Measurements from ENCODE around the gene AKR1B15.

DNA sequence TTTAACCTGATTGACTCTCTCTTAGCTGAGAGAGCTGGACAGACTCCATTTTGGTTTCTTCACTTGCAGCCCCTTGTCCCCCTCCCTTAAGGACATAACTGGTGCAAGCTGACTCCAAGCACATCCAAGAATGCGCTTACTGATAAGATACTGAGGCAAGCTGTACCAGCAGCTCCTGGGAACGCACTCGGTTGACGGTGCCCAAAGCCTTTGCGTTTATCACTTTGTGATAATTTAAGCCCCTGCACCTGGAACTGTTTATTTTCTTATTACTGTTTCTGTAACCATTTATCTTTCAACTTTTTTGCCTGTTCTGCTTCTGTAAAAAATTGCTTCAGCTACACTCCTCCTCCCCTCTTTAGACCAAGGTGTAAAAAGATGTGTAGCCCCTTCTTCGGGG is 8.5 kb downstream of the AKR1B15 start:
- TF ChIP-seq, protein P1, sequence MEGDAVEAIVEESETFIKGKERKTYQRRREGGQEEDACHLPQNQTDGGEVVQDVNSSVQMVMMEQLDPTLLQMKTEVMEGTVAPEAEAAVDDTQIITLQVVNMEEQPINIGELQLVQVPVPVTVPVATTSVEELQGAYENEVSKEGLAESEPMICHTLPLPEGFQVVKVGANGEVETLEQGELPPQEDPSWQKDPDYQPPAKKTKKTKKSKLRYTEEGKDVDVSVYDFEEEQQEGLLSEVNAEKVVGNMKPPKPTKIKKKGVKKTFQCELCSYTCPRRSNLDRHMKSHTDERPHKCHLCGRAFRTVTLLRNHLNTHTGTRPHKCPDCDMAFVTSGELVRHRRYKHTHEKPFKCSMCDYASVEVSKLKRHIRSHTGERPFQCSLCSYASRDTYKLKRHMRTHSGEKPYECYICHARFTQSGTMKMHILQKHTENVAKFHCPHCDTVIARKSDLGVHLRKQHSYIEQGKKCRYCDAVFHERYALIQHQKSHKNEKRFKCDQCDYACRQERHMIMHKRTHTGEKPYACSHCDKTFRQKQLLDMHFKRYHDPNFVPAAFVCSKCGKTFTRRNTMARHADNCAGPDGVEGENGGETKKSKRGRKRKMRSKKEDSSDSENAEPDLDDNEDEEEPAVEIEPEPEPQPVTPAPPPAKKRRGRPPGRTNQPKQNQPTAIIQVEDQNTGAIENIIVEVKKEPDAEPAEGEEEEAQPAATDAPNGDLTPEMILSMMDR (IDR thresholded peaks at IDR 0.05): no peak
- TF ChIP-seq ZFX (IDR thresholded peaks at IDR 0.05; ENCODE audit: borderline replicate concordance): no peak

All from 22Rv1 (cell line).